ENCODE data around the gene DENND10.

DNA sequence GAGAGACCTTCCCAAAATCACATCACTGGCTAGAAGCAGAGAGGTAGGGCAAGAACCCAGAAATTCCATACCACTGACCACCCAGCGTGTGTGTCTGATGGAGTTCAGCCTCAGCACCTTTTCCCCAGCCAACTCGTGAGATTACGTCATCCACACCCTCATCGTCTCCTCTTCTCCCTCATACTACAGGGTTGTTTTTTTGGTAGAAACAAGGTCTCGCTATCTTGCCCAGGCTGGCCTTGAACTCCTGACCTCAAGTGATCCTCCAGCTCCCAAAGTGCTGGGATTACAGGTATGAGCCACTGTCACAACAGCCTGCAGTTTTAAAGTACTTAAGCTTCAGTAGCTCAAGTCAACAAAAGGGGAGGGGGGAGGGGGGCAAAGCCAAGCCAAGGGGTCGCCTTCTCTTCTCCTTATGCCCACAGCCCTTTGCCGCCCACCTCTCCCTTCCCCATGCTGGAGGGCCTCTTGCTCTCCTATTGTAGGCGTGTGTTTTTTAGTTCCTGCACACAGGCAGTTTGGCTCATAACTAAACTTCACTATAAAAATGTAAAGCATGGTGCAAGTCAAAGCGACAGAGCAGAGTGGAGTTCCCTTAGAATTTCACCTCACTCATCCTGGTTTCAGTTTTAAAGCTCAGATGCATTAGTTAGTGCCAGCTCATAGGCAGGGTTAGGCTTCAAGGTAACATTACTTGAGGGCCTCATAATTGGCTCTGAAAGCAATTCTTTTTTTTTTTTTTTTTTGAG, 79.9 kb downstream of the DENND10 start:
- TF ChIP-seq POLR2AphosphoS5 (IDR thresholded peaks at IDR 0.05; ENCODE audit: insufficient read depth, low read depth, low read length) (no peak), EZH2 (IDR thresholded peaks at IDR 0.05; ENCODE audit: borderline replicate concordance, low read depth, low read length, severe bottlenecking) (no peak), POLR2A (IDR thresholded peaks at IDR 0.05; ENCODE audit: low read depth, low read length) (no peak), FOS (IDR thresholded peaks at IDR 0.05; ENCODE audit: borderline replicate concordance, insufficient read depth, low read length) (no peak)
- TF ChIP-seq, protein P1, sequence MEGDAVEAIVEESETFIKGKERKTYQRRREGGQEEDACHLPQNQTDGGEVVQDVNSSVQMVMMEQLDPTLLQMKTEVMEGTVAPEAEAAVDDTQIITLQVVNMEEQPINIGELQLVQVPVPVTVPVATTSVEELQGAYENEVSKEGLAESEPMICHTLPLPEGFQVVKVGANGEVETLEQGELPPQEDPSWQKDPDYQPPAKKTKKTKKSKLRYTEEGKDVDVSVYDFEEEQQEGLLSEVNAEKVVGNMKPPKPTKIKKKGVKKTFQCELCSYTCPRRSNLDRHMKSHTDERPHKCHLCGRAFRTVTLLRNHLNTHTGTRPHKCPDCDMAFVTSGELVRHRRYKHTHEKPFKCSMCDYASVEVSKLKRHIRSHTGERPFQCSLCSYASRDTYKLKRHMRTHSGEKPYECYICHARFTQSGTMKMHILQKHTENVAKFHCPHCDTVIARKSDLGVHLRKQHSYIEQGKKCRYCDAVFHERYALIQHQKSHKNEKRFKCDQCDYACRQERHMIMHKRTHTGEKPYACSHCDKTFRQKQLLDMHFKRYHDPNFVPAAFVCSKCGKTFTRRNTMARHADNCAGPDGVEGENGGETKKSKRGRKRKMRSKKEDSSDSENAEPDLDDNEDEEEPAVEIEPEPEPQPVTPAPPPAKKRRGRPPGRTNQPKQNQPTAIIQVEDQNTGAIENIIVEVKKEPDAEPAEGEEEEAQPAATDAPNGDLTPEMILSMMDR (IDR thresholded peaks at IDR 0.05; ENCODE audit: extremely low read depth in 1 of 2, insufficient read depth in 1 of 2, low read depth in 1 of 2, low read length in 2 of 2), result no peak
- TF ChIP-seq, protein P2, sequence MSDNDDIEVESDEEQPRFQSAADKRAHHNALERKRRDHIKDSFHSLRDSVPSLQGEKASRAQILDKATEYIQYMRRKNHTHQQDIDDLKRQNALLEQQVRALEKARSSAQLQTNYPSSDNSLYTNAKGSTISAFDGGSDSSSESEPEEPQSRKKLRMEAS (IDR thresholded peaks at IDR 0.05; ENCODE audit: insufficient read depth, insufficient read length), result no peak
